ENCODE data around the gene GALNT2.

GALNT2 gene

GRCh38 chr1:230065571-230065970 is 1.5 kb upstream of the GALNT2 start:
- H3K27ac ChIP-seq (ENCODE audit: low read depth, low read length), result no peak overlapping the region
- no peak overlapping the region for H3K9ac ChIP-seq (ENCODE audit: low read depth, low read length)
- H3K36me3 ChIP-seq (ENCODE audit: control insufficient read depth, insufficient read depth, low read length), result no peaks in the 10 kb centered on the region
- H3K4me1 ChIP-seq (ENCODE audit: control insufficient read depth, insufficient read depth, low read length), result peaks cover 20% of the 10 kb centered on the region
- H3K9me3 ChIP-seq (ENCODE audit: control insufficient read depth, insufficient read depth, low read length), result peaks cover 8% of the 10 kb centered on the region; the same call in 1 of the 2 replicates
- no peak overlapping the region for H3K4me3 ChIP-seq (ENCODE audit: low read depth, low read length)
- H3K27me3 ChIP-seq (ENCODE audit: control insufficient read depth, insufficient read depth, low read length), result peaks cover 14% of the 10 kb centered on the region

- no peaks in the 10 kb centered on the region for H3K36me3 ChIP-seq (ENCODE audit: control insufficient read depth, insufficient read depth, low read length)
- peaks cover 8% of the 10 kb centered on the region; the same call in 1 of the 2 replicates for H3K9me3 ChIP-seq (ENCODE audit: control insufficient read depth, insufficient read depth, low read length)
- H3K9ac ChIP-seq (ENCODE audit: low read depth, low read length), result no peak overlapping the region
- H3K4me3 ChIP-seq (ENCODE audit: low read depth, low read length), result peak overlapping the region; percentile 72
- H3K4me1 ChIP-seq (ENCODE audit: control insufficient read depth, insufficient read depth, low read length), result peaks cover 20% of the 10 kb centered on the region
- H3K27ac ChIP-seq (ENCODE audit: low read depth, low read length), result no peak overlapping the region
- peaks cover 14% of the 10 kb centered on the region for H3K27me3 ChIP-seq (ENCODE audit: control insufficient read depth, insufficient read depth, low read length)
Measured at GRCh38 chr1:230066031-230066430, 1.0 kb upstream of the GALNT2 start.

GRCh38 chr1:230067419-230067870 is 407 bp downstream of the GALNT2 start:
- Histone ChIP-seq H3K9ac (ENCODE audit: low read depth, low read length) (peak overlapping the region; percentile 52), H3K4me1 (ENCODE audit: control insufficient read depth, insufficient read depth, low read length) (peaks cover 20% of the 10 kb centered on the region), H3K9me3 (ENCODE audit: control insufficient read depth, insufficient read depth, low read length) (peaks cover 3% of the 10 kb centered on the region; the same call in 1 of the 2 replicates), H3K27me3 (ENCODE audit: control insufficient read depth, insufficient read depth, low read length) (peaks cover 14% of the 10 kb centered on the region), H3K4me3 (ENCODE audit: low read depth, low read length) (peak overlapping the region; percentile 85), H3K36me3 (ENCODE audit: control insufficient read depth, insufficient read depth, low read length) (no peaks in the 10 kb centered on the region), H3K27ac (ENCODE audit: low read depth, low read length) (peak overlapping the region; percentile 89)

GRCh38 chr1:230067871-230068620 is 1.0 kb downstream of the GALNT2 start:
- no peak overlapping the region for H3K27ac ChIP-seq (ENCODE audit: low read depth, low read length)
- H3K27me3 ChIP-seq (ENCODE audit: control insufficient read depth, insufficient read depth, low read length), result peaks cover 14% of the 10 kb centered on the region
- peak overlapping the region; percentile 52 for H3K9ac ChIP-seq (ENCODE audit: low read depth, low read length)

GRCh38 chr1:230068621-230068873 is 1.5 kb downstream of the GALNT2 start:
- no peaks in the 10 kb centered on the region for H3K9me3 ChIP-seq (ENCODE audit: control insufficient read depth, insufficient read depth, low read length)
- H3K27ac ChIP-seq (ENCODE audit: low read depth, low read length), result no peak overlapping the region
- H3K27me3 ChIP-seq (ENCODE audit: control insufficient read depth, insufficient read depth, low read length), result peaks cover 14% of the 10 kb centered on the region
- peak overlapping the region; percentile 85 for H3K4me3 ChIP-seq (ENCODE audit: low read depth, low read length)
- peaks cover 26% of the 10 kb centered on the region for H3K4me1 ChIP-seq (ENCODE audit: control insufficient read depth, insufficient read depth, low read length)
- H3K9ac ChIP-seq (ENCODE audit: low read depth, low read length), result no peak overlapping the region
- no peaks in the 10 kb centered on the region for H3K36me3 ChIP-seq (ENCODE audit: control insufficient read depth, insufficient read depth, low read length)

More at GRCh38 chr1:230067871-230068620, 1.0 kb downstream of the GALNT2 start:
- Histone ChIP-seq H3K4me1 (ENCODE audit: control insufficient read depth, insufficient read depth, low read length) (peaks cover 21% of the 10 kb centered on the region), H3K36me3 (ENCODE audit: control insufficient read depth, insufficient read depth, low read length) (no peaks in the 10 kb centered on the region), H3K9me3 (ENCODE audit: control insufficient read depth, insufficient read depth, low read length) (no peaks in the 10 kb centered on the region), H3K4me3 (ENCODE audit: low read depth, low read length) (peak overlapping the region; percentile 85)

GRCh38 chr1:230068952-230069684 is 2.1 kb downstream of the GALNT2 start:
- peaks cover 14% of the 10 kb centered on the region for H3K27me3 ChIP-seq (ENCODE audit: control insufficient read depth, insufficient read depth, low read length)
- H3K4me1 ChIP-seq (ENCODE audit: control insufficient read depth, insufficient read depth, low read length), result peaks cover 28% of the 10 kb centered on the region
- no peaks in the 10 kb centered on the region for H3K36me3 ChIP-seq (ENCODE audit: control insufficient read depth, insufficient read depth, low read length)
- no peak overlapping the region for H3K27ac ChIP-seq (ENCODE audit: low read depth, low read length)
- H3K9me3 ChIP-seq (ENCODE audit: control insufficient read depth, insufficient read depth, low read length), result no peaks in the 10 kb centered on the region
- no peak overlapping the region for H3K9ac ChIP-seq (ENCODE audit: low read depth, low read length)
- H3K4me3 ChIP-seq (ENCODE audit: low read depth, low read length), result peak overlapping the region; percentile 85

- H3K4me1 ChIP-seq (ENCODE audit: control insufficient read depth, insufficient read depth, low read length), result peaks cover 28% of the 10 kb centered on the region
- H3K9ac ChIP-seq (ENCODE audit: low read depth, low read length), result no peak overlapping the region
- no peak overlapping the region for H3K27ac ChIP-seq (ENCODE audit: low read depth, low read length)
- no peaks in the 10 kb centered on the region for H3K9me3 ChIP-seq (ENCODE audit: control insufficient read depth, insufficient read depth, low read length)
- no peak overlapping the region for H3K4me3 ChIP-seq (ENCODE audit: low read depth, low read length)
- H3K36me3 ChIP-seq (ENCODE audit: control insufficient read depth, insufficient read depth, low read length), result no peaks in the 10 kb centered on the region
- H3K27me3 ChIP-seq (ENCODE audit: control insufficient read depth, insufficient read depth, low read length), result peaks cover 14% of the 10 kb centered on the region
Measured at GRCh38 chr1:230069796-230070195, 2.8 kb downstream of the GALNT2 start.

GRCh38 chr1:230070321-230071208 is 3.5 kb downstream of the GALNT2 start:
- no peaks in the 10 kb centered on the region for H3K36me3 ChIP-seq (ENCODE audit: control insufficient read depth, insufficient read depth, low read length)
- H3K9ac ChIP-seq (ENCODE audit: low read depth, low read length), result no peak overlapping the region
- no peak overlapping the region for H3K4me3 ChIP-seq (ENCODE audit: low read depth, low read length)
- H3K4me1 ChIP-seq (ENCODE audit: control insufficient read depth, insufficient read depth, low read length), result peaks cover 28% of the 10 kb centered on the region
- no peaks in the 10 kb centered on the region for H3K9me3 ChIP-seq (ENCODE audit: control insufficient read depth, insufficient read depth, low read length)
- H3K27me3 ChIP-seq (ENCODE audit: control insufficient read depth, insufficient read depth, low read length), result peaks cover 14% of the 10 kb centered on the region
- no peak overlapping the region for H3K27ac ChIP-seq (ENCODE audit: low read depth, low read length)

GRCh38 chr1:230071316-230071715 is 4.3 kb downstream of the GALNT2 start:
- peaks cover 14% of the 10 kb centered on the region for H3K27me3 ChIP-seq (ENCODE audit: control insufficient read depth, insufficient read depth, low read length)
- H3K27ac ChIP-seq (ENCODE audit: low read depth, low read length), result no peak overlapping the region
- H3K4me1 ChIP-seq (ENCODE audit: control insufficient read depth, insufficient read depth, low read length), result peaks cover 24% of the 10 kb centered on the region
- no peak overlapping the region for H3K9ac ChIP-seq (ENCODE audit: low read depth, low read length)
- H3K36me3 ChIP-seq (ENCODE audit: control insufficient read depth, insufficient read depth, low read length), result no peaks in the 10 kb centered on the region
- no peaks in the 10 kb centered on the region for H3K9me3 ChIP-seq (ENCODE audit: control insufficient read depth, insufficient read depth, low read length)
- no peak overlapping the region for H3K4me3 ChIP-seq (ENCODE audit: low read depth, low read length)

GRCh38 chr1:230072296-230072695 is 5.3 kb downstream of the GALNT2 start:
- Histone ChIP-seq H3K36me3 (ENCODE audit: control insufficient read depth, insufficient read depth, low read length) (no peaks in the 10 kb centered on the region), H3K9ac (ENCODE audit: low read depth, low read length) (no peak overlapping the region), H3K4me3 (ENCODE audit: low read depth, low read length) (no peak overlapping the region), H3K27me3 (ENCODE audit: control insufficient read depth, insufficient read depth, low read length) (peaks cover 14% of the 10 kb centered on the region), H3K27ac (ENCODE audit: low read depth, low read length) (no peak overlapping the region), H3K9me3 (ENCODE audit: control insufficient read depth, insufficient read depth, low read length) (no peaks in the 10 kb centered on the region), H3K4me1 (ENCODE audit: control insufficient read depth, insufficient read depth, low read length) (peaks cover 23% of the 10 kb centered on the region)
